K562 (cell line): ENCODE measurements around the gene ASPRV1. TPM values are rescaled to one million over a fixed set of nuclear protein-coding genes. Genes with fewer than 3 reads are reported as not detected.
A peak's percentile ranks its signal among the peaks of the same experiment; 100 is the strongest.

Experiments
- AFF4 ChIP-seq: sonication (generic); formaldehyde crosslinking; IDR thresholded peaks from 2 replicates; pipeline ENCODE4 v1.8.0; 2023; ENCODE audit warnings: mild to moderate bottlenecking, missing genetic modification reagents
- ASH1L ChIP-seq: fragments of 450-650 bp; IDR thresholded peaks from 2 replicates; pipeline ENCODE4 v1.6.1; 2018; ENCODE audit warnings: borderline replicate concordance, mild to moderate bottlenecking, low read depth; ENCODE audit not compliant: partially characterized antibody
- CC2D1A ChIP-seq: fragments of 450-650 bp; IDR thresholded peaks from 2 replicates; pipeline ENCODE4 v1.6.1; 2017; ENCODE audit warnings: mild to moderate bottlenecking
- COPS2 ChIP-seq: fragments of 450-650 bp; conservative IDR thresholded peaks from 2 replicates; pipeline ENCODE4 v1.6.1; 2016; ENCODE audit warnings: mild to moderate bottlenecking, moderate library complexity
- E2F1 ChIP-seq: sonication (generic); formaldehyde crosslinking; IDR thresholded peaks from 2 replicates; pipeline ENCODE4 v1.8.1; 2023; ENCODE audit warnings: mild to moderate bottlenecking, missing genetic modification reagents, moderate library complexity
- ELK3 ChIP-seq: fragments of 450-650 bp; formaldehyde crosslinking; IDR thresholded peaks from 2 replicates; pipeline ENCODE4 v1.4.0; 2020; ENCODE audit warnings: mild to moderate bottlenecking
- EP300 ChIP-seq: IDR thresholded peaks from 2 replicates; pipeline ENCODE4 v1.6.1; 2012; ENCODE audit warnings: low read length, improper control_type of control experiment
- MEF2A ChIP-seq: IDR thresholded peaks from 2 replicates; pipeline ENCODE4 v1.6.1; 2011; ENCODE audit warnings: low read depth, mild to moderate bottlenecking, low read length, moderate library complexity; ENCODE audit not compliant: control insufficient read depth
- NFXL1 ChIP-seq: fragments of 450-650 bp; formaldehyde crosslinking; IDR thresholded peaks from 2 replicates; pipeline ENCODE4 v1.4.0; 2021; ENCODE audit warnings: mild to moderate bottlenecking
- NR2C2 ChIP-seq, 2 experiments: fragments of 200-800 bp in 1 of 2; sonication (Bioruptor generic) in 1 of 2; sonication (generic) in 1 of 2; formaldehyde crosslinking in 1 of 2; IDR thresholded peaks; 2 replicates each; pipeline versions ENCODE4 v1.6.1 to v1.8.0; 2016 to 2022; ENCODE audit warnings: mild to moderate bottlenecking in 1 of 2, missing compliant biosample characterization in 1 of 2, missing genetic modification characterization in 1 of 2, missing genetic modification reagents in 1 of 2
- NR4A1 ChIP-seq, 2 experiments: fragments of 250-450 bp in 1 of 2; fragments of 450-650 bp in 1 of 2; sonication (Bioruptor Pico) in 1 of 2; IDR thresholded peaks; 2 replicates each; pipeline versions ENCODE4 v1.4.0 to v1.6.1; 2016 to 2020; ENCODE audit warnings: mild to moderate bottlenecking in 2 of 2, missing compliant biosample characterization in 1 of 2, missing genetic modification characterization in 1 of 2, moderate library complexity in 1 of 2
- SNRNP70 ChIP-seq: fragments of 200-400 bp; formaldehyde crosslinking; optimal IDR thresholded peaks from 2 replicates; pipeline ENCODE3; 2017; ENCODE audit warnings: low read depth, low read length
- THRA ChIP-seq: fragments of 450-650 bp; IDR thresholded peaks from 2 replicates; pipeline ENCODE4 v1.6.1; 2017; ENCODE audit warnings: mild to moderate bottlenecking, moderate library complexity
- ZFP30 ChIP-seq: fragments of 250-450 bp; sonication (Bioruptor Pico); IDR thresholded peaks from 2 replicates; pipeline ENCODE4 v1.8.0; 2022; ENCODE audit warnings: moderate library complexity, mild to moderate bottlenecking, inconsistent platforms, borderline replicate concordance
- ZHX1 ChIP-seq: fragments of 150-350 bp; conservative IDR thresholded peaks from 2 replicates; pipeline ENCODE4 v1.6.1; 2014; ENCODE audit warnings: low read length
- polyA plus RNA-seq, 8 experiments: library from polyadenylated mRNA; depleted of rRNA in 4 of 8; stranded (reverse) in 5 of 8; unstranded in 3 of 8; fragments of >200 nt; fragmentation: Nextera tagmentation in 2 of 8; fragmentation: Illumina TruSeq in 1 of 8; extraction: Ambion mirVana in 2 of 8; extraction: Trizol in 1 of 8; gene quantifications; 2 replicates each; pipeline versions ENCODE4 v1.2.1 to v1.2.3, GENCODE V29; 2011 to 2014; ENCODE audit warnings: inconsistent platforms in 1 of 8, missing spikeins in 1 of 8
- total RNA-seq, 7 experiments: library from RNA; depleted of rRNA in 6 of 7; stranded (reverse); fragments of >200 nt in 6 of 7; fragmentation: Illumina TruSeq in 2 of 7; extraction: Trizol in 2 of 7; gene quantifications; 2 replicates each; pipeline versions ENCODE4 v1.2.1 to v1.2.3, GENCODE V29; 2011 to 2021; ENCODE audit warnings: low replicate concordance in 1 of 7

ASPRV1 gene
- total and polyA plus RNA-seq, 9 of the 15 experiments (the other 6 are each of a cell fraction or from before 2014, with no cell fraction given) = 0.17 to 0.72 (median 0.47) TPM; not detected in 1

GRCh38 chr2:69975853-69976462, 14.5 kb upstream of the ASPRV1 start (continued):
- TF ChIP-seq THRA (no peak), NR4A1 (CRISPR knock-in tag; IDR thresholded peaks at IDR 0.05) (peak; percentile 92), NR4A1 (tag; IDR thresholded peaks at IDR 0.05) (peak; percentile 94), ELK3 (CRISPR knock-in tag) (peak; percentile 8; the same call in 1 of the 2 replicates), EP300 (peak; percentile 78), NFXL1 (CRISPR knock-in tag) (no peak), SNRNP70 (no peak), AFF4 (CRISPR knock-in tag) (no peak), COPS2 (no peak), MEF2A (no peak), CC2D1A (no peak), NR2C2 (CRISPR knock-in tag; IDR thresholded peaks at IDR 0.05) (peak; percentile 21; the same call in 1 of the 2 replicates), NR2C2 (tag; IDR thresholded peaks at IDR 0.05) (peak; percentile 91), ZHX1 (no peak), E2F1 (CRISPR knock-in tag) (no peak), ASH1L (no peak), ZFP30 (CRISPR knock-in tag) (no peak)
- TF ChIP-seq, all 486 proteins: peak for 193
